Measurements from ENCODE around the gene RUNDC3A.
"Not testable (repeated sequence)": the region's sequence is repeated elsewhere in the genome, so short reads cannot be mapped to it uniquely, and the experiment has no call there.

RUNDC3A gene

GRCh38 chr17:44346064-44346844 lies 37.9 kb downstream of the RUNDC3A start:
- DNase-seq: no peak

- DNase-seq: not testable (repeated sequence)
Observed at GRCh38 chr17:44347206-44348055, 39.0 kb downstream of the RUNDC3A start.

- DNase-seq: no peak
Observed at GRCh38 chr17:44348234-44348987, 40.0 kb downstream of the RUNDC3A start.

- DNase-seq: no peak
Observed at GRCh38 chr17:44348988-44349364, 40.6 kb downstream of the RUNDC3A start.

- DNase-seq: no peak
Observed at GRCh38 chr17:44349553-44350070, 41.2 kb downstream of the RUNDC3A start.

GRCh38 chr17:44350733-44351226 lies 42.4 kb downstream of the RUNDC3A start:
- DNase-seq: peak; percentile 59

- DNase-seq: no peak
Observed at GRCh38 chr17:44351464-44351863, 43.1 kb downstream of the RUNDC3A start.

GRCh38 chr17:44351961-44352827 lies 43.8 kb downstream of the RUNDC3A start:
- DNase-seq: no peak

GRCh38 chr17:44352828-44353671 lies 44.6 kb downstream of the RUNDC3A start:
- no peak for DNase-seq

GRCh38 chr17:44353672-44354331 lies 45.4 kb downstream of the RUNDC3A start:
- no peak for DNase-seq

- DNase-seq: peak; percentile 26
Observed at GRCh38 chr17:44354582-44355561, 46.5 kb downstream of the RUNDC3A start.

GRCh38 chr17:44355642-44356099 lies 47.3 kb downstream of the RUNDC3A start:
- no peak for DNase-seq

- DNase-seq: no peak
Observed at GRCh38 chr17:44356241-44356640, 47.8 kb downstream of the RUNDC3A start.

- no peak for DNase-seq
Observed at GRCh38 chr17:44358066-44358465, 49.7 kb downstream of the RUNDC3A start.

- no peak for DNase-seq
Observed at GRCh38 chr17:44359006-44359405, 50.6 kb downstream of the RUNDC3A start.

GRCh38 chr17:44359458-44360143 lies 51.2 kb downstream of the RUNDC3A start:
- DNase-seq: no peak

GRCh38 chr17:44360144-44360533 lies 51.7 kb downstream of the RUNDC3A start:
- DNase-seq: no peak

- DNase-seq: no peak
Observed at GRCh38 chr17:44360826-44361225, 52.4 kb downstream of the RUNDC3A start.
